ENCODE data around the gene SPAG17.
A peak's percentile ranks its signal among the peaks of the same experiment; 100 is the strongest.

- TF ChIP-seq, protein P1, sequence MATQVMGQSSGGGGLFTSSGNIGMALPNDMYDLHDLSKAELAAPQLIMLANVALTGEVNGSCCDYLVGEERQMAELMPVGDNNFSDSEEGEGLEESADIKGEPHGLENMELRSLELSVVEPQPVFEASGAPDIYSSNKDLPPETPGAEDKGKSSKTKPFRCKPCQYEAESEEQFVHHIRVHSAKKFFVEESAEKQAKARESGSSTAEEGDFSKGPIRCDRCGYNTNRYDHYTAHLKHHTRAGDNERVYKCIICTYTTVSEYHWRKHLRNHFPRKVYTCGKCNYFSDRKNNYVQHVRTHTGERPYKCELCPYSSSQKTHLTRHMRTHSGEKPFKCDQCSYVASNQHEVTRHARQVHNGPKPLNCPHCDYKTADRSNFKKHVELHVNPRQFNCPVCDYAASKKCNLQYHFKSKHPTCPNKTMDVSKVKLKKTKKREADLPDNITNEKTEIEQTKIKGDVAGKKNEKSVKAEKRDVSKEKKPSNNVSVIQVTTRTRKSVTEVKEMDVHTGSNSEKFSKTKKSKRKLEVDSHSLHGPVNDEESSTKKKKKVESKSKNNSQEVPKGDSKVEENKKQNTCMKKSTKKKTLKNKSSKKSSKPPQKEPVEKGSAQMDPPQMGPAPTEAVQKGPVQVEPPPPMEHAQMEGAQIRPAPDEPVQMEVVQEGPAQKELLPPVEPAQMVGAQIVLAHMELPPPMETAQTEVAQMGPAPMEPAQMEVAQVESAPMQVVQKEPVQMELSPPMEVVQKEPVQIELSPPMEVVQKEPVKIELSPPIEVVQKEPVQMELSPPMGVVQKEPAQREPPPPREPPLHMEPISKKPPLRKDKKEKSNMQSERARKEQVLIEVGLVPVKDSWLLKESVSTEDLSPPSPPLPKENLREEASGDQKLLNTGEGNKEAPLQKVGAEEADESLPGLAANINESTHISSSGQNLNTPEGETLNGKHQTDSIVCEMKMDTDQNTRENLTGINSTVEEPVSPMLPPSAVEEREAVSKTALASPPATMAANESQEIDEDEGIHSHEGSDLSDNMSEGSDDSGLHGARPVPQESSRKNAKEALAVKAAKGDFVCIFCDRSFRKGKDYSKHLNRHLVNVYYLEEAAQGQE (IDR thresholded peaks at IDR 0.05; ENCODE audit: unreplicated experiment), result no peak
- TF ChIP-seq CTCF (conservative IDR thresholded peaks at IDR 0.05; ENCODE audit: low read depth in 2 of 2) (peak; percentile 13 to 50; a peak in 2 of 4 replicates), EZH2 (IDR thresholded peaks at IDR 0.05; ENCODE audit: low read depth, unreplicated experiment) (no peak), POLR2AphosphoS5 (IDR thresholded peaks at IDR 0.05; ENCODE audit: low read depth) (no peak), CREB1 (CRISPR knock-in tag; IDR thresholded peaks at IDR 0.05; ENCODE audit: low read depth) (no peak), EZH2phosphoT487 (IDR thresholded peaks at IDR 0.05; ENCODE audit: unreplicated experiment) (no peak), ZNF462 (CRISPR knock-in tag; IDR thresholded peaks at IDR 0.05) (no peak)
Measured at GRCh38 chr1:118023199-118023598, 161.8 kb downstream of the SPAG17 start.
